ENCODE data around the gene AUP1.

The AUP1 gene

DNA sequence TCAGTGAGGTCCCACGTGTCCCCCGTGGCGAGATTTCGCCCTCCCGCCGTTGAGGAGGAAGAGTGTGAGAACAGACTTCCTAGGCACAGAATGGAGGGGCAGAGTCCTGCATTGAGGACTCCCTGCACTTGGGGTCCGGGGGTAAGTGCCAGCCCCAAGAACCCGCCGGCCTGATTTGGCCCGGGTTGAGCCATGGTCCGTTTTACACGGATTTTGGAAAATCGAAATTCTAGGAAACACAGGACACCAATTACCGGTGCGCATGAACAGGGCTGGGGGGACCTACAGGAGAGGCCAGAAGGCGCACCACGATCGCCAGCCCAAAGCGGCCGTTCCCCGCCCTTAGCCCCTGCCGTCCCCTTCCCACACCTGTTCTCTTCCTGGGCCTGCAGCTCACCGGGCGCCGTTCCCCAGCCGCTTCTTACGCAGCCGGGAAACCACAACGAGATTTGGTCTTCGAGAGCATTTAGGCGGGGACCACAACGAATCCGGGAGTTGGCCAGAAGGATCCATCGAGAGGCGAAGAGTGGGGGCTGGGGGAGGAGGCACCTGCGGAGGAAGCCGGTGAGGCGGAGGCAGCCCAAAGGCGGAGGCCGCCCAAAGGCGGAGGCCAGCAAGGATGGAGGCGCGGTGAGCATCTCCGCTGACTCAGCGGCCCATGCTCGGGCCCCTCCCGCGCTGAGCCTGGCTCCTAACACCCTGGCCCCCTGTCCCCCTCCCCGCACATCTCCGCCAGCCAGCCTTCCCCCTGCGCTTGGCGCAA is 15.7 kb downstream of the AUP1 start:
- WGBS (ENCODE audit: insufficient coverage, insufficient read length) = no CpG with 5 or more reads among the region's 52 CpGs
- no peak for DNase-seq (ENCODE audit: low read depth, low spot score)
- Histone ChIP-seq H3K27me3 (ENCODE audit: control insufficient read depth, insufficient read depth, low read length) (peaks cover 80% of the 10 kb centered on the region), H3K4me3 (ENCODE audit: low read length) (peak overlapping the region; percentile 16; the same call in 1 of the 2 replicates), H3K9me3 (ENCODE audit: control insufficient read depth, insufficient read depth, low read length) (no peaks in the 10 kb centered on the region), H3K36me3 (ENCODE audit: control insufficient read depth, insufficient read depth, low read length) (no peaks in the 10 kb centered on the region), H3K4me1 (ENCODE audit: control insufficient read depth, insufficient read depth, low read length) (peaks cover 9% of the 10 kb centered on the region), H3K27ac (ENCODE audit: low read length) (no peak overlapping the region)

DNA sequence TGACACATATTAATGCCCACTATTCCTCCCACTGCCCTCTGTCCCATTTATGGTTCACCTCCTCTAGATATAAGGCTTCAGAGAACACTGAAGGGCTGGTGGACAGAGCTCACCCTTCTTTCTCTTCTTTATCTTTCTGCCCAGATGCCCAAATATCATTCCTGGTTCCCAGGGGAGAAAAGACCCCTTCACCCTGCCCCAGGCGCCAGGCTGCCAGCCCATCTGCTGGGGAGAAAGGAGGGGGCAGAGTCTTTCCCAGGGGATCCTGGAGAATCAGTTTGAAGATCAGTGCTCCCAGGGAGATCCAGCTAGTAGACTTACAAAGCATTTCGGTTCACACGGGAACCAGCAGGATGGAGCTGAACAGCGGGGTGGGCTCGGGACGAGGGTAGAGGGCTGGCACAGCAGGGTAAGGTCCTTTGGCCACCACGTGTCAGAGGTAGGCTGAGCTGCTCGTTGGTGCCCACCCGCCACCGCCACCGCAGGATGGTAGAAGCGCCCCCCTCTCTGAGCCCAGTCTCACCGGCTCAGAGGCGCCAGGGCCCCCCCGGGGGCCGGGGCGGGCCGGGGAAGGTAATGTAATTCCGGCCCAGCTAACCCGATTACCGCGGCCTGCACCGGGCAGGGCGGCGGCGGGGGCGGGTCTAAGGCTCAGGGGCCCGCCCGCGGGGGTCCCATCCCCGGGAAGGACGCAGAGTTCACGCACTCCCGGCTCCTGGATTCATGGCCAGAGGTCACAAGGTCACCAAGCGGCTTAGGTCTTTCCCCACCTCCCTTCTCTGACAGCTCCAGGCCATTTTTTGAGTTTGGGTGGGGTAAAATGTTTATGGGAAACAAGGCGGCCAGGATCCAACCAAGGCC is 16.5 kb downstream of the AUP1 start:
- Histone ChIP-seq H3K36me3 (ENCODE audit: control insufficient read depth, insufficient read depth, low read length) (no peaks in the 10 kb centered on the region), H3K4me1 (ENCODE audit: control insufficient read depth, insufficient read depth, low read length) (peaks cover 9% of the 10 kb centered on the region), H3K4me3 (ENCODE audit: low read length) (peak overlapping the region; percentile 7; the same call in 1 of the 2 replicates), H3K27me3 (ENCODE audit: control insufficient read depth, insufficient read depth, low read length) (peaks cover 79% of the 10 kb centered on the region), H3K9me3 (ENCODE audit: control insufficient read depth, insufficient read depth, low read length) (no peaks in the 10 kb centered on the region), H3K27ac (ENCODE audit: low read length) (no peak overlapping the region)
- no CpG with 5 or more reads among the region's 36 CpGs for WGBS (ENCODE audit: insufficient coverage, insufficient read length)
- DNase-seq (ENCODE audit: low read depth, low spot score) = no peak

DNA sequence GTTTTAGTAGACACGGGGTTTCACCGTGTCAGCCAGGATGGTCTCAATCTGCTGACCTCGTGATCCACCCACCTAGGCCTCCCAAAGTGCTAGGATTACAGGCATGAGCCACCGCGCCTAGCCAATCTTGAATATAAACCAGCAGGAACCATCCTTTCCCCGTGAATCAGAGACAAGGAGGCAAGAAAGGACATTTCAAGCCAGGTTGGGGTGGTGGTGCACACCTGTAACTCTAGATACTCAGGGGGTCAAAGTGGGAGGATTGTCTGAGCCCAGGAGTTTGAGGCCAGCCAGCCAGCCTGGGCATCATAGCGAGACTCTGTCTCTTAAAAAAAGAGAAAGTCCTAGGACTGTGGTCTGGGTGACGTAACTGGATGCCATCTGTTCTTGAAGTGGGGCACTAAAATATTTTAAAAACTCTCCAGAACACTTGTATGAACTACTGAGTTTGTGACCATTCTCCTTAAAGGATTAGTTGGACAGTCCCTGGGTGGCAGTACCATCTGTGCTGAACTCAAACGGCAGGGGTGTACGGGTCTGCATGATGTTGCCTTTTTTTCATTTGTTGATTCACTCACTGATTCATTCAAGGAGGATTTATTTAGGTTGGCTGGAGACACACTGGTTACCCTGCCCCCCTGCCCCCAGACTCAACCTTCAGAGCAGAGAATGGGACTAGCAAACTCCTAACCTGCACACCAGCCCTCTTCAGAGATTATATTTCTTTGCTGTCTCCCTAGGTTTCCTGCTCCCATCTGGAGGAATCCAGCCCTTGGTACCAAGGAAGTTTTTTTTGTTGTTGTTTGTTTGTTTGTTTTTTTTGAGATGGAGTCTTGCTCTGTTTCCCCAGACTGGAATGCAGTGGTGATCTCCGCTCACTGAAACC is 18.2 kb downstream of the AUP1 start:
- Histone ChIP-seq H3K4me3 (ENCODE audit: low read length) (no peak overlapping the region), H3K27me3 (ENCODE audit: control insufficient read depth, insufficient read depth, low read length) (peaks cover 65% of the 10 kb centered on the region), H3K36me3 (ENCODE audit: control insufficient read depth, insufficient read depth, low read length) (no peaks in the 10 kb centered on the region), H3K27ac (ENCODE audit: low read length) (no peak overlapping the region), H3K4me1 (ENCODE audit: control insufficient read depth, insufficient read depth, low read length) (peaks cover 13% of the 10 kb centered on the region), H3K9me3 (ENCODE audit: control insufficient read depth, insufficient read depth, low read length) (no peaks in the 10 kb centered on the region)
- no peak for DNase-seq (ENCODE audit: low read depth, low spot score)
- WGBS (ENCODE audit: insufficient coverage, insufficient read length) = no CpG with 5 or more reads among the region's 11 CpGs

DNA sequence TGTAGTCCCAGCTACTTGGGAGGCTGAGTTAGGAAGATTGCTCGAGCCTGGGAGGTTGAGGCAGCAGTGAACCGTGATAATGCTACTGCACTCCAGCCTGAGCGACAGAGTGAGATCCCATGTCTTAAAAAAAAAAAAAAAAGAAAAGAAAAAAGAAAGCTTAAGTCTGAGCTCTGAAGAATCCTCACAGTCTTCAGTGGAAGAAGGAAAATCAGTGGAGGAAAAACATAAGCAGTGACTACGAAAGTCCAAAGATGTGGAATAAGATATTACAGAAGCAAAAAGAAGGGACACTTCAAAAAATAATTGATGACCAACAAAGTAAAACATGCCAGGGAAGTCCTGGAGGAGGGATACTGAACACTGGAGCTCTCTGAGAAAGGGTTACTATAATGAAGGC is 19.2 kb downstream of the AUP1 start:
- peaks cover 56% of the 10 kb centered on the region for H3K27me3 ChIP-seq (ENCODE audit: control insufficient read depth, insufficient read depth, low read length)
- WGBS (ENCODE audit: insufficient coverage, insufficient read length) = no CpG with 5 or more reads among the region's 4 CpGs
- H3K36me3 ChIP-seq (ENCODE audit: control insufficient read depth, insufficient read depth, low read length) = no peaks in the 10 kb centered on the region
- no peaks in the 10 kb centered on the region for H3K9me3 ChIP-seq (ENCODE audit: control insufficient read depth, insufficient read depth, low read length)
- peaks cover 7% of the 10 kb centered on the region for H3K4me1 ChIP-seq (ENCODE audit: control insufficient read depth, insufficient read depth, low read length)
- no peak overlapping the region for H3K27ac ChIP-seq (ENCODE audit: low read length)
- H3K4me3 ChIP-seq (ENCODE audit: low read length) = no peak overlapping the region
- DNase-seq (ENCODE audit: low read depth, low spot score) = no peak

DNA sequence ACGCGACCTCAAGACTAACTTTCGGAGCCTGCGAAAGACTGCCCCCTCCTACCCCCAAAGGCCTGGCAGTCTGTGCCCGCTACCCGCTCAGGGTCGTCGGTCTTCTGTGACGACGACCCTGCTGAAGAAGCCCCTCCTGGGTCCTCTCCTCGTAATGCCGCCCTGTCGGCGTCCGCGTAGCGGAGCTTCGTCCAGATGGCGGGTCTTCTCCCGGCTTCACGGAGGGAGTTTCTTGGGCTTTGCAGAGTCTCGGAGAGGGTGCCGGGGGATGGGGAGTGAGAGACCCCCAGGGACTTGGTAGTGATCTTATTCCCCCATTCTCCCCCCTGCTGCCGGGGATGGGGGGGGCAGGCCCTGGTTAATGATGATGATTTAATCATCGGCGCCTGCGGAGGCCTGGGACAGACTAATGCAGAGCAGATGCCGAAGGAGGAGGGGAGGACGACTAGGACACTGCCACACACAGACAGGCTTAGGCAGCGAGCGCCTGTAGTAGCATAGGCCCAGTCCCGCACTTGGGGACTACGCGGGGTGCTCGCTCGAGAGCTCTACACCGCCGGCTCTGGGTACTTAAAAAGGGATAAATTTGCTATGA is 21.5 kb downstream of the AUP1 start:
- H3K4me3 ChIP-seq (ENCODE audit: low read length) = peak overlapping the region; percentile 67
- no peaks in the 10 kb centered on the region for H3K9me3 ChIP-seq (ENCODE audit: control insufficient read depth, insufficient read depth, low read length)
- H3K27ac ChIP-seq (ENCODE audit: low read length) = no peak overlapping the region
- H3K27me3 ChIP-seq (ENCODE audit: control insufficient read depth, insufficient read depth, low read length) = peaks cover 52% of the 10 kb centered on the region
- H3K4me1 ChIP-seq (ENCODE audit: control insufficient read depth, insufficient read depth, low read length) = peaks cover 5% of the 10 kb centered on the region
- WGBS (ENCODE audit: insufficient coverage, insufficient read length) = no CpG with 5 or more reads among the region's 38 CpGs
- no peaks in the 10 kb centered on the region for H3K36me3 ChIP-seq (ENCODE audit: control insufficient read depth, insufficient read depth, low read length)
- no peak for DNase-seq (ENCODE audit: low read depth, low spot score)

DNA sequence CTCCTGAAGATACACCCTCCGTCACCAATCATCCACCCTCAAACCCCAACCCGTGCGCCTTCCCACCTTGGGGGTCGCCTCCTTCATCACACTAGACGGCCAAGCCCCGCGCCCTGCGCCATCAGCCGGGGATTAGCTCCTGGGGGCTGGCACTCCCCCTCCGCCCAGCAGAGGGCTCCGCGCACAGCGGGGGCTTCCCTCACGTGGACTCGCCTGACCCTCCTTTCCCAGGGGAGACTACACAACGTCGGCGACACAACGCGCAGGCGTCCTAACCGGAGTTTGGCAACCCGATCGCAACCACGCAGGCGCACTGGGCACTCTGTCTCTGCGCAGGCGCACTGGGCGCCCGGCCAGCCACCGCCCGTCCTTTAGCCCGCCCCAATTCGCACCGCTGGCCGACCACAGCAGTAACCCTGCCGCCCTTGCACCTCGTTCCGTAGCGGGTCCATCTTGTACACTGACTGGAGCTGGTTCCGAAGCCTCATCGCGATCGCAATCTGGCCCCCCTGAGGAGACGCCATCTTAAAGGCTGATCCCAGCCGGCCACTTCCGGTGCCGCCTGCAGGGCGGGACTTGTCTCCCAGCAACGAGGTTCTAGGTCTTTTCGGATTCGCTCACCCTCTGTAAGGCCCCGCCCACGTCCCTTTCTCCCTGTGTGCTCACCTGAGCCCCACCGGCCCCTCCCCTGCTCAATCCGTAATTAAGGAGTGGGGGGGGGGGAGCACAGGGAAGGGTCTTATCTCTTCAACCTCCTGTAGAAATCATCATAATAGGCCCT is 22.2 kb downstream of the AUP1 start, which contains the start of gene PCGF1:
PCGF1 (minus strand) TSS at position 551 of the 781 bp plus-strand sequence; CDS start at position 524, 27 bp downstream.
- peak; percentile 97 for DNase-seq (ENCODE audit: low read depth, low spot score)
- Histone ChIP-seq H3K27ac (ENCODE audit: low read length) (no peak within 1 kb of the TSS), H3K9me3 (ENCODE audit: control insufficient read depth, insufficient read depth, low read length) (no peaks in the 10 kb centered on the region), H3K4me3 (ENCODE audit: low read length) (peak within 1 kb of the TSS; percentile 67), H3K27me3 (ENCODE audit: control insufficient read depth, insufficient read depth, low read length) (peaks cover 54% of the 10 kb centered on the region), H3K4me1 (ENCODE audit: control insufficient read depth, insufficient read depth, low read length) (peaks cover 3% of the 10 kb centered on the region; the same call in 1 of the 2 replicates), H3K36me3 (ENCODE audit: control insufficient read depth, insufficient read depth, low read length) (no peaks in the 10 kb centered on the region)
- WGBS (ENCODE audit: insufficient coverage, insufficient read length) = no CpG with 5 or more reads among the region's 56 CpGs

DNA sequence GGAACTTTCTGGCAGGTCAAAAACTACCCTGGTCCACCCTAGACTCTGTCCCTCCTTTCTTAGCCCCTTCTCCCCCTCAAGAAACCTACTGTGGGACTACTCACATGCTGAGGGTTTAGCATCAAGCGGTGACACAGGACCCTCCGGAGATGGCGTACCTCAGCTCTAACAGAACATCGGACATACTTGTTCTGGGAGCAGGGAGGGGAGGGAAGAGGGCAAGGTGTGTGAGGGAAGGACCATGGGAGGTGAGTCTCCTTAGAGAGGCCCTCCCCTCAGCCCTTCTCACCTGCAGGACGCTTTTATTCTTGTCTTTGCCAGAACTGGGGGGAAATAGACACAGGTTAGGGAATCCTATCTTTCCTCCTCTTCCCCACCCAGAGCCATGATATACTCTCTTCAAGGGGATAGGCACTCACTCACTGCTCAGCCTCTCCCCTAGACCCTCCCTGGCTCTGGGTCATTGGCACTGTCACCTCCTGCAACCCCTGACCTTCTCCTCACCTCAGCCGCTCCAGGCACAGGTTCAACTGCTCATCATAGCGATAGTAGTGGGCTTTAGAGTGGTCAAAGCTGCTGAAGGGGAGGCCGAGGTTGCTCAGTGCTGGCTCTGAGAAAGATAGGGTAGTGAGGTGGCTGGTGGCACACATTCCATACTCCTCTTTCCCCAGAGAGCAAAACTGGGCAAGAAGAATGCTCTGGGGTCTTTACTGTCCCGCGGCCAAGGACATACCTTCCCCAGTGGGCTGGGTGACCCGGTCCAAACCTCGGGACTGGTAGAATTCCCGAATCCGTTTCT is 23.9 kb downstream of the AUP1 start:
- no peak overlapping the region for H3K27ac ChIP-seq (ENCODE audit: low read length)
- DNase-seq (ENCODE audit: low read depth, low spot score) = no peak
- no CpG with 5 or more reads among the region's 14 CpGs for WGBS (ENCODE audit: insufficient coverage, insufficient read length)
- H3K4me1 ChIP-seq (ENCODE audit: control insufficient read depth, insufficient read depth, low read length) = peaks cover 5% of the 10 kb centered on the region; the same call in 1 of the 2 replicates
- peaks cover 57% of the 10 kb centered on the region for H3K27me3 ChIP-seq (ENCODE audit: control insufficient read depth, insufficient read depth, low read length)
- no peaks in the 10 kb centered on the region for H3K36me3 ChIP-seq (ENCODE audit: control insufficient read depth, insufficient read depth, low read length)
- H3K9me3 ChIP-seq (ENCODE audit: control insufficient read depth, insufficient read depth, low read length) = no peaks in the 10 kb centered on the region
- H3K4me3 ChIP-seq (ENCODE audit: low read length) = no peak overlapping the region

DNA sequence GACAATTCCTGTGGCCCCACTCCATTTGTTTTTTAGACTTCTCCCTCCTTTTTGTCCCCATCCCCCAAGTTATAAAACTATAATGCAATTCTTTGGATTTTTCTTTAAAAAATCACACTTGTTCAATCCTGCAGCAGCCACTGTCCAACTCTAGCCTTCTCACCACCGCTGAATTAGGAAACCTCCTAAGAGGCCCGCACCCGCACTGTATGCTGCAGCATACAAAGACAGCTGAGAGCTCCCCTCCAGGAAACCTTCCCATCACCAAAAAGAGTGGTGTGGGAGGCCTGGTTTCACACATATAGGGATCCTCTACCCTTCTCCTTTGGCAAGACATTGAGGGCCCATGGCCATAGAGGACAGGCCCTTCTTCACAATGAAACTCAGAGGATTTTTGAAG is 24.9 kb downstream of the AUP1 start:
- H3K36me3 ChIP-seq (ENCODE audit: control insufficient read depth, insufficient read depth, low read length) = no peaks in the 10 kb centered on the region
- H3K27me3 ChIP-seq (ENCODE audit: control insufficient read depth, insufficient read depth, low read length) = peaks cover 57% of the 10 kb centered on the region
- no peak overlapping the region for H3K4me3 ChIP-seq (ENCODE audit: low read length)
- WGBS (ENCODE audit: insufficient coverage, insufficient read length) = no CpG with 5 or more reads among the region's 3 CpGs
- peaks cover 5% of the 10 kb centered on the region; the same call in 1 of the 2 replicates for H3K4me1 ChIP-seq (ENCODE audit: control insufficient read depth, insufficient read depth, low read length)
- H3K9me3 ChIP-seq (ENCODE audit: control insufficient read depth, insufficient read depth, low read length) = no peaks in the 10 kb centered on the region
- no peak overlapping the region for H3K27ac ChIP-seq (ENCODE audit: low read length)
- DNase-seq (ENCODE audit: low read depth, low spot score) = no peak
